Gastrocnemius medialis (tissue), 4 donors: Measurements from ENCODE around the gene L3MBTL1. TPM values are rescaled to one million over a fixed set of nuclear protein-coding genes. Genes with fewer than 3 reads are reported as not detected.

Experiments used
- ATAC-seq, 2 donors: fragments of 150-250 bp; one replicate each; pipeline ENCODE4 v1.9.1; 2016
- DNase-seq, 2 donors: peaks; one replicate each; pipeline ENCODE4 v3.0.0-alpha.2; 2019
- H3K27ac ChIP-seq, 4 donors: fragments of 200-600 bp; sonication (generic); 1 replicate in 1 of 4; 2 replicates in 3 of 4; pipeline ENCODE4 v1.5.1; 2016 to 2018; ENCODE audit warnings: mild to moderate bottlenecking in 2 of 4, moderate library complexity in 1 of 4
- H3K27me3 ChIP-seq, 3 donors: fragments of 200-600 bp; sonication (generic) in 2 of 3; 1 replicate in 1 of 3; 2 replicates in 2 of 3; pipeline versions ENCODE4 v1.5.1 to v1.6.0; 2016 to 2019; ENCODE audit warnings: mild to moderate bottlenecking in 1 of 3, moderate library complexity in 1 of 3
- H3K36me3 ChIP-seq, 2 donors: fragments of 200-600 bp; sonication (generic) in 1 of 2; one replicate each; pipeline ENCODE4 v1.5.1; 2017 to 2018
- H3K4me1 ChIP-seq, 2 donors: fragments of 200-600 bp; sonication (generic) in 1 of 2; one replicate each; pipeline ENCODE4 v1.5.1; 2016 to 2017; ENCODE audit warnings: mild to moderate bottlenecking in 2 of 2
- H3K4me3 ChIP-seq, 4 donors: fragments of 200-600 bp; sonication (generic) in 3 of 4; 1 replicate in 1 of 4; 2 replicates in 3 of 4; pipeline ENCODE4 v1.5.1; 2016 to 2019; ENCODE audit warnings: mild to moderate bottlenecking in 2 of 4
- H3K9me3 ChIP-seq, 3 donors: fragments of 200-600 bp; sonication (generic) in 2 of 3; 1 replicate in 1 of 3; 2 replicates in 2 of 3; pipeline ENCODE4 v1.5.1; 2016 to 2019
- CTCF ChIP-seq, 5 experiments: fragments of 450-650 bp in 3 of 5; fragments of 200-600 bp in 2 of 5; sonication (generic) in 2 of 5; IDR thresholded peaks in 4 of 5; conservative IDR thresholded peaks in 1 of 5; 1 replicate in 4 of 5; 2 replicates in 1 of 5; pipeline ENCODE4 v1.5.1; 2016 to 2019; ENCODE audit warnings: antibody characterized with exemption in 5 of 5, mild to moderate bottlenecking in 3 of 5, moderate library complexity in 3 of 5
- POLR2A ChIP-seq, 2 donors: fragments of 450-650 bp; IDR thresholded peaks; one replicate each; pipeline ENCODE4 v1.6.1; 2017; ENCODE audit warnings: antibody characterized with exemption in 2 of 2, mild to moderate bottlenecking in 2 of 2, moderate library complexity in 2 of 2
- in situ Hi-C, 4 donors: fragments of 200-750 bp; cut with MboI; loops; one replicate each; pipeline versions ENCODE4 v1.15.0 to v1.8.0; 2017; ENCODE audit warnings: low sequenced_read_pairs in 4 of 4
- intact Hi-C: fragments of 100-400 bp; cut with DNase I; formaldehyde crosslinking; loops from one replicate; pipeline ENCODE4 v1.15.1; 2023; ENCODE audit warnings: low total_unique reads
- total RNA-seq, 4 donors: library from RNA; depleted of rRNA; stranded (reverse); fragments of >200 nt; gene quantifications; one replicate each; pipeline versions ENCODE4 v1.1.0 to v1.2.3, GENCODE V29; 2016

L3MBTL1 gene
- total RNA-seq, 4 donors from 2014 or later, result 1.1 to 6.0 (median 3.7) TPM

GRCh38 chr20:43571771-43572170, 64.3 kb downstream of the L3MBTL1 start:
- in situ Hi-C loops (no loop called here), intact Hi-C loops (no loop called here)
- H3K27ac ChIP-seq, result no peak overlapping the region
- H3K9me3 ChIP-seq, result no peaks in the 10 kb centered on the region
- H3K27me3 ChIP-seq, result no peaks in the 10 kb centered on the region
- TF ChIP-seq CTCF (IDR thresholded peaks at IDR 0.05 in 4 of 5, conservative IDR thresholded peaks at IDR 0.05 in 1 of 5) (no peak), POLR2A (IDR thresholded peaks at IDR 0.05) (no peak)
- H3K4me3 ChIP-seq, result no peak overlapping the region
- no peaks in the 10 kb centered on the region for H3K36me3 ChIP-seq
- DNase-seq (no peak), ATAC-seq (no peak)
- no peaks in the 10 kb centered on the region for H3K4me1 ChIP-seq

GRCh38 chr20:43572891-43573290, 65.4 kb downstream of the L3MBTL1 start:
- ATAC-seq (no peak), DNase-seq (no peak)
- no peak for TF ChIP-seq CTCF (IDR thresholded peaks at IDR 0.05 in 4 of 5, conservative IDR thresholded peaks at IDR 0.05 in 1 of 5)
- no peak for TF ChIP-seq POLR2A (IDR thresholded peaks at IDR 0.05)
- intact Hi-C loops, result no loop called here
- Histone ChIP-seq H3K27me3 (no peaks in the 10 kb centered on the region), H3K4me3 (no peak overlapping the region), H3K4me1 (no peaks in the 10 kb centered on the region), H3K36me3 (no peaks in the 10 kb centered on the region), H3K9me3 (no peaks in the 10 kb centered on the region), H3K27ac (no peak overlapping the region)
- in situ Hi-C loops, result no loop called here

GRCh38 chr20:43576108-43576507, 68.6 kb downstream of the L3MBTL1 start:
- in situ Hi-C loops, result no loop called here
- Histone ChIP-seq H3K4me3 (no peak overlapping the region), H3K27me3 (no peaks in the 10 kb centered on the region), H3K4me1 (no peaks in the 10 kb centered on the region), H3K27ac (no peak overlapping the region), H3K36me3 (no peaks in the 10 kb centered on the region), H3K9me3 (no peaks in the 10 kb centered on the region)
- intact Hi-C loops, result no loop called here
- DNase-seq (peak in 1 of 2 donors; percentile 19), ATAC-seq (no peak)
- TF ChIP-seq CTCF (IDR thresholded peaks at IDR 0.05 in 4 of 5, conservative IDR thresholded peaks at IDR 0.05 in 1 of 5) (no peak), POLR2A (IDR thresholded peaks at IDR 0.05) (no peak)

GRCh38 chr20:43579861-43580793, 72.6 kb downstream of the L3MBTL1 start:
- TF ChIP-seq CTCF (IDR thresholded peaks at IDR 0.05 in 4 of 5, conservative IDR thresholded peaks at IDR 0.05 in 1 of 5) (no peak), POLR2A (IDR thresholded peaks at IDR 0.05) (no peak)
- Histone ChIP-seq H3K4me1 (no peaks in the 10 kb centered on the region), H3K27me3 (no peaks in the 10 kb centered on the region), H3K9me3 (no peaks in the 10 kb centered on the region), H3K27ac (no peak overlapping the region), H3K36me3 (no peaks in the 10 kb centered on the region), H3K4me3 (no peak overlapping the region)
- no peak for ATAC-seq
- DNase-seq, result no peak
- intact Hi-C loops (no loop called here), in situ Hi-C loops (loop anchor here in 1 of 4 donors (5.0 kb wide), 1 partner anchor 128 kb away; no protein-coding TSS in a partner anchor)
